Hepatocyte (in vitro differentiated cells): ENCODE measurements around the gene ABCC12.

Experiments
- CTCF ChIP-seq: fragments of 200-600 bp; sonication (generic); IDR thresholded peaks from 2 replicates; pipeline ENCODE4 v1.5.1; 2016; ENCODE audit warnings: antibody characterized with exemption, mild to moderate bottlenecking; ENCODE audit not compliant: poor library complexity
- EZH2phosphoT487 ChIP-seq: fragments of 200-600 bp; sonication (generic); IDR thresholded peaks from one replicate; pipeline ENCODE4 v1.6.1; 2018; ENCODE audit warnings: antibody characterized with exemption, mild to moderate bottlenecking, low read depth, moderate library complexity; ENCODE audit not compliant: unreplicated experiment, severe bottlenecking

- TF ChIP-seq CTCF (no peak), EZH2phosphoT487 (no peak)
Measured at GRCh38 chr16:48162839-48163410, 7.1 kb upstream of the ABCC12 start.
